NCI-H2196 (cell line): Measurements from ENCODE around the gene MRPL21.
"Not testable (repeated sequence)": the region's sequence is repeated elsewhere in the genome, so short reads cannot be mapped to it uniquely, and the experiment has no call there.

Experiments
- DNase-seq: peaks from one replicate; lab custom pipeline; 2025; ENCODE audit not compliant: unreplicated experiment; lab: John Stamatoyannopoulos, UW

MRPL21 gene

DNA sequence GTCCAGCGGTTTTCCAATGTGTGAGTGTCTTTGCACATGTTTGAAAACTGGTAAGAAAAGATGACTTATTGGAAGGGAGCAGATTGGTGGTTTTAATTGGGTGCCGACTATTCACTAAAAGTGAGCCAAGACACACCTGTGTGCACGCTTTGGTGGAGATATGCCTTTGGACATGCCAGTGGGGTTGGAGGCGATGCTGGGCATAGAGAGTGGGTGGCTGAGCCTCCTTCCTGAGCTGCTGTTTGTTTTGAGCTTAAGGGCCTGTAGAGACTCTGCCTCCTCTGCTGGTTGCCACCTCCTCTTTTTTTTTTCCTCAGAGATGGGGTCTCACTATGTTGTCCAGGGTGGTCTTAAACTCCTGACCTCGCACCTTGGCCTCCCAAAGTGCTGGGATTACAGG lies 9.6 kb upstream of the MRPL21 start:
- DNase-seq: no peak

DNA sequence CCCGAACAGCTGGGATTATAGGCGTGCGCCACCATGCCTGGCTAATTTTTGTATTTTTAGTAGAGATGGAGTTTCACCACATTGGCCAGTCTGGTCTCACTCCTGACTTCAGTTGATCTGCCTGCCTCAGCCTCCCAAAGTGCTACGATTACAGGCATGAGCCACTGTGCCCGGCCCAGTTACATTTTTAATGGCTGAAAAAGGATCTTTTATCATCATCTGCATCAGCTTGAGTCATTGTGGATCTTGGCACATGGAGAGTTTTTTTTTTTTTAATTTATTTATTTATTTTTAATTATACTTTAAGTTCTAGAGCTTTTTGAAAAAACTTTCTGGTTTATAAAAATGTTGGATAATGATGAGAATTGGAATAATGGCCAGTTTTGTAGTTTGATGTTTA lies 8.6 kb upstream of the MRPL21 start:
- DNase-seq: no peak

DNA sequence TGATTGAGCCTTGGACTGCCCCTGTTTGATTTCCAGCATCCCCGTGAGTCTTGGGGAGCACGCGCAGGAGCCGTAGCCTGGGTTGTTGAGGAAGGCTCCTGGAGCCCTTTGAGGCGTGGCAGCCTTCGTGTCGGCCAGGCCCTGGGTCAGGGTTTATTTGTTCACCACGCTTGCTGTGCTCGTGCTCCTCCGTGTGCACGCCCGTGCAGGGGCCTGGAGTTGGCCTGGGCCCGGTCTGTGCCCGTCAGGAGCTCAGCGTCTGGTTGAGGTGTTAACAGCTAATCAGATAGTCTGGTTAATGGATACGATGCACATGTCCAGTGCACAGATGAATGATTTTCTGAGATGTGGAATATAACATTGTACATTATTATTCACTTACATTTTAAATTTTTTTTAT lies 8.1 kb upstream of the MRPL21 start:
- DNase-seq: no peak

GRCh38 chr11:68910965-68911364 lies 7.3 kb upstream of the MRPL21 start:
- DNase-seq: no peak

DNA sequence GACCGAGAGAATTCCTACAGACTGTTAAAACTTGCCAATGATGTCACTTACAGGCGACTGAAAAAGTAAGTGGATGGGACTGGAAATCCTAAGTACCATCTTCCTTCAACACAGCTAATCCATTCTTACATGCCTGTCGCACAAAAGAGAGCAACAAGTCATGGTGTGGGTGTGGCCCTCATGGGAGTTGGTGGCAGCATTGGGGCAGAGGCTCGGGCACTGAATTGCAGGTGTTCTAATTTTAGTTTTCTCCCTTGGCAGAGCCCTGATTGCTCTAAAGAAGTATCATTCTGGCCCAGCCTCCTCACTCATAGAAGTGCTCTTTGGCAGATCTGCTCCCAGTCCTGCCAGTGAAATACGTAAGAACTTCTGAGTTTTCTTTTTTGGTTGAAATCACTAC lies 4.6 kb upstream of the MRPL21 start:
- DNase-seq: no peak

GRCh38 chr11:68905421-68906360 lies 2.1 kb upstream of the MRPL21 start:
- no peak for DNase-seq

- no peak for DNase-seq
Measured at GRCh38 chr11:68904248-68904847, 716 bp upstream of the MRPL21 start.

DNA sequence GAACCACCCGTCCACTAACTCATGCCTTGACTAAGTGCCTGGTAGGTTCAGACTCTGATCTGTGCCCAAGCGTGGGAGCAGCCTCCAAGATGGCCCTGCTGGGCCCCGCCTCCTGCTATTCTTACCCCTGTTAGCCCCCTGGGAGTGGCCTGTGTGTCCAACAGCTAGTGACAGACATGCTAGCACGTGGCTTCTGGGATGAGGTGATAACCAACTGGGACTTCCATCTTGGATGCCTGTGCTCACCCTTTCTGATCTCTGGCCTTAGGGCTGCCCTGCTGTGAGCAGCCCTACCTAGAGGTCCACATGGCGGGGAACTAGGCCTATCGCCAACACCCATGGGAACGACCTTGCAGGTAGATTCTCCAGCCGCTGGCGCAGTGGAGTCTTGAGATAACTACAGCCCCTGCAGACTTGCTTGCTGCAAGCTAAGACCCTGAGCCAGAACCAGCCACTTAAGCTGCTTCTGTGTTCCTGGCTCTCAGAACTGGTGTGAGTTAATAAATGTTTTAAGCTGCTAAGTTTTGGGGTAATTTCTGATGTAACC lies 2.7 kb downstream of the MRPL21 start:
- no peak for DNase-seq

GRCh38 chr11:68897441-68897840 lies 6.2 kb downstream of the MRPL21 start:
- DNase-seq: no peak

DNA sequence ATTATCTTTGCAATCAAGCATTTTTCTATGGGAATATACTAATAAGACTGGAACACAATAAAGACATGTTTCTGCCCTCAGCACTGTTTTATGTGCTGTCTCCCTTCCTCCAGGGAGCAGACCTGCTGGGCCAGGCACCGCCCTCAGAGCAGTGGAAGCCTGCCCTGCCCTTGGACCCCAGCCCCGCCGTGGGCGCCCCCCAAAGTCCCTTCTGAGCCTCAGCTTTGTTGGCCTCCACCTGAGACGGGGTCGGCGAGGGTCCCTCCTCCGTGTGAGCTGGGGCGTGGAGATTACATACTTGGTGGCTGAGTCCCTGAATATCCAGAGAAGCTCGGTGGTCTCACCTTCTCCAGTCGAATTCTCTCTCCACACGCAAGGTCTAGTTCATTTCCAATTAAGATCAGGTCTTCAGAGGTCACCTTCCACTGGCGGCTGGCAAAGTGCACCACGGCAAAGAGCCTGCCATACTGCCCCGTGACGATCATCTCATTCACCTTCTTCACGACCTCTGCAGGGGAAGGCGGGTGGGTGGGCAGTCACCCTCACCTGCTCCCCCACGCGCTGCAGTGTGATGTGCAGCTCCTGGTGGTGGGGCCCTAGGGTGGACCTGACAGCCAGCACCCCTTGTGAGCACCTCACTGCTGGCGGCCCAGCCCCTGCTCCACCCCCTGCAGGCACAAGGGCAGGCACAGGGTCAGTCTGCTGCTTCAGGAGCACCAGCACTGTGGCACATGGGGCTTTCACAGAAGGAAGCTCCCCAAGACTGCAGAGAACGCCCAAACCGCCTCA lies 7.3 kb downstream of the MRPL21 start:
- DNase-seq: no peak

GRCh38 chr11:68893282-68893681 lies 10.3 kb downstream of the MRPL21 start:
- DNase-seq: no peak

DNA sequence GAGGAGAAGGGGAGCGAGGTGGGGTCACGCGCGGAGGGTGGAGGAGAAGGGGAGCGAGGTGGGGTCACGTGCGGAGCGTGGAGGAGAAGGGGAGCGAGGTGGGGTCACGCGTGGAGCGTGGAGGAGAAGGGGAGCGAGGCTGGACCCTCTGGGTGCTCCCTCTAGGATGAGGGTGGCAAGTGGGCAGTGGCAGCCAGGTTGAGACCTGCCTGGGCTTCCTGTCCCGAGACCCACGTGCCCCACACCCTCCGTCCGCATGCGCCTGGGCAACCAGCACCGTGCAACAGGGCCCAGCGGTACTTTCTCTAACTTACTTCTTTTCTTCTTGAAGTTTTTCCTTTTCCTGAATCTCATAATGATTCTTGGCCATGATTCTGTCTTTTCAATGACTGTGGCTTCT lies 11.1 kb downstream of the MRPL21 start:
- no peak for DNase-seq

GRCh38 chr11:68891351-68891948 lies 12.2 kb downstream of the MRPL21 start:
- DNase-seq: no peak

DNA sequence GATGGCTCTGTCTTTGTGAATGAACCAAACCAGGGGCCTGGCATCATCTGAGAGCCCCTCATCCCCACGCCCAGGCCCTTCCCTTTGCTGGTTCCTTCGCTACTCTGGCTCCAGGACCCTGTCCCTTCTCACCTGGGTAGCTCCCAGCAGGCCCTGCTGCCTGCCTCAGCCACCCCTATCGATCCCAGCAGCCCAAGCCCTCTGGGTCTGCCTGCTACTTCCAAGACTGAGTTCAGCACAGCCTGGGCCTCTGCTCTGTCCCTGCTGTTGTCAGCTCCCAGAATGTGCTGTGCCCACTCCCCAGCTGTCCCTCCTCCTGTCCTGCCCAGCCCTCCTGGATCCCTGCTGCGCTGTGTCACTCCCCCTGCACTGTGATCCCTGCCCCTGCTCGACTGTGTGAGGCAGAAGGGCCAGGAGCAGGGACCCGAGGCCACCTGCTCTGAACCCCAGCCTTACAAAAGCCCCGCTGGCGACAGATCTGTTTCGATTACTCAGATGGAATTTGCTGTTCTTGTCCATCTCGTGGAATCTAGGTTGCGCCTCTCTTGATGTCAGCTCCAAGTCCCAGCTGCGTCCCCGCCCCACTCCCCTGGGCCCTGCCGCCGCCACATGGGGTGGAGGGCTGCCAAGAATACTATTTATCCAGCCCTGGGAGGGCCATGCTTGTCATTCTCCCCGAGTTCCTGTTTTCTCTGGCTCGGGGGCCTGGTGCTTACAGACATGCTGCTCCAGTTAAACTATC lies 13.0 kb downstream of the MRPL21 start:
- no peak for DNase-seq

DNA sequence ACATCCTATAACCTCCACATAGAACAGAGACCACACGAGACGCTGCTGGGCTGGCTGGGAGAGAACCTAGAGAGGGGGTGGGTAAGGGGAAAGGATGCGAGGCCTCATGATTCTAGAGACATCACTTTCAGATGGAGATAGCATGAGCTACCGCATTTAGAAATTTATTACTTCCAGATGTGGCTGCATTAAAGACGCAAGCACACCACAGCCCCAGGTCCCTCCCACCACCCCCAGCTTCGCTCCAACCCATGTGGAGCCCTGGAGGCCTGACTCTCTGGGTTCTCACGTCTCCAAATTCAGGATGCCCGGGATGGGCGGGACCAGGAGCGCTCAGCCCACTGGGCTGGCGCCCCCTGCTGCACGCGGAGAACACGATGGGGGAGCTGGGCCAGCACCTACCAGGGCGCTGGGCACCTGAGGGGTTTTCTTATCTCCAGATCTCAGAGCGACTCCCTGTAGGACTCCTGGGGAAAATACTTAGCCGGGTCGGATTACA lies 13.6 kb downstream of the MRPL21 start:
- no peak for DNase-seq

DNA sequence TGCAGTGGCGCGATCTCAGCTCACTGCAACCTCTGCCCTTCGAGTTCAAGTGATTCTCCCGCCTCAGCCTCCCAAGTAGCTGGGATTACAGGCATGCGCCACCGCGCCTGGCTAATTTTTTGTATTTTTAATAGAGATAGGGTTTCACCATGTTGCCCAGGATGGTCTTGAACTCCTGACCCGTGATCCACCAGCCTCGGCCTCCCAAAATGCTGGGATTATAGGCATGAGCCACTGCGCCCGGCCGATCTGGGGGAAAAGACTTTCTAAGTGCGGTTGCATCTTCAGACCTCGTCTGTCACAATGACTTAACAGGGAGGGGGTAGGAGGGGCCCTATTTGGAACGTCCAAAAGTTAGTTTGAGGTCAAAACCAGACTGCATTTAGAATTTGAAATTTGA lies 18.8 kb downstream of the MRPL21 start:
- not testable (repeated sequence) for DNase-seq

DNA sequence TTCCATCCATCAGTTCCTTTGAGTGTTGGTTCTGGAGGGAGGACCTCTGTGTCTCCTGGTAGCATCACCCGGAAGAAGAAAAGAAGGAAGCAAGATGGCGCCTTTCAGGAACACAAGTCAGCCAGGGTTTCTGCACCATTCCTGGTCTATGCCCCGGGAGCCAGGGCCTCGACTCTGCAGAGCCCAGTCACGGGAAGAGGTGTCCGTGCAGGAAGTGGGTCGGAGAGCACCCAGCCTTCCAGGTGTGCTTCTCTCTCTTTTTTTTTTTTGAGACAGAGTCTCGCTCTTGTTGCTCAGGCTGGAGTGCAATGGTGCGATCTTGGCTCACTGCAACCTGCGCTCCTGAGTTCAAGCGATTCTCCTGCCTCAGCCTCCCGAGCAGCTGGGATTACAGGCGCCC lies 21.2 kb downstream of the MRPL21 start:
- DNase-seq: no peak

GRCh38 chr11:68881320-68881719 lies 22.3 kb downstream of the MRPL21 start:
- no peak for DNase-seq

GRCh38 chr11:68880851-68881250 lies 22.8 kb downstream of the MRPL21 start:
- no peak for DNase-seq

DNA sequence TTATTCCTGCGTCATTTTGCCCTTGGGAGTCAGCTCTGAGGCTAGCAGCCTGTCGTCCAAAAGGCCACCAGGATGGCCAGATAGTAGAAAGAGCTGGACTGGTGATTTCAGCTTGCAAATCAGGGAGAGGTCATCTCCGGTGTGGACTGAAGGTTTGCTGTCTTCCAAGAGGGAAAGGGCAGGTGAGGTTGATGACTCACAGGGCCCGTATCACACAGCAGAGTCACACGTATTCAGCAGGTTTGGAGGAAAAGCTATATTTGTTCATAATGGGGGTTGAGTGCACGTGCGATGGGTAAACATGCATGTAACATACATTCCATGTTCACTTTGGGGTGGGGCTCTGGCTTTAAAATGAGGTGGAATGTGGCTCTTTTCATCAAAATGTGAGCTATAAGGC lies 25.6 kb downstream of the MRPL21 start:
- DNase-seq: no peak
